H9 (cell line): ENCODE measurements around the gene JMJD1C. TPM values are rescaled to one million over a fixed set of nuclear protein-coding genes. Genes with fewer than 3 reads are reported as not detected.

Source experiments
- DNase-seq: peaks from one replicate; pipeline ENCODE4 v3.0.0-alpha.2; 2017
- H2AFZ ChIP-seq: one replicate; pipeline ENCODE4 v1.6.1; 2013; ENCODE audit warnings: mild to moderate bottlenecking, low read length, control low read depth, moderate library complexity
- H2AK5ac ChIP-seq: 2 replicates; pipeline ENCODE4 v1.6.1; 2013; ENCODE audit warnings: low read length, control low read depth, mixed read lengths; ENCODE audit not compliant: insufficient read length
- H2BK120ac ChIP-seq: one replicate; pipeline ENCODE4 v1.6.1; 2013; ENCODE audit warnings: low read depth, mild to moderate bottlenecking, low read length, control low read depth, inconsistent platforms; ENCODE audit not compliant: poor library complexity, severe bottlenecking
- H2BK12ac ChIP-seq: 2 replicates; pipeline ENCODE4 v1.6.1; 2013; ENCODE audit warnings: low read length, control low read depth, mixed read lengths, low read depth; ENCODE audit not compliant: insufficient read length
- H2BK15ac ChIP-seq: 2 replicates; pipeline ENCODE4 v1.6.1; 2013; ENCODE audit warnings: low read depth, low read length, control low read depth
- H2BK20ac ChIP-seq: one replicate; pipeline ENCODE4 v1.6.1; 2013; ENCODE audit warnings: low read depth, mild to moderate bottlenecking, low read length, control low read depth, inconsistent platforms; ENCODE audit not compliant: poor library complexity, severe bottlenecking
- H2BK5ac ChIP-seq: 2 replicates; pipeline ENCODE4 v1.6.1; 2013; ENCODE audit warnings: low read length, control low read depth, mixed read lengths; ENCODE audit not compliant: insufficient read length
- H3K14ac ChIP-seq: 2 replicates; pipeline ENCODE4 v1.6.1; 2013; ENCODE audit warnings: low read length, control low read depth; ENCODE audit not compliant: insufficient read depth
- H3K18ac ChIP-seq: 2 replicates; pipeline ENCODE4 v1.6.1; 2013; ENCODE audit warnings: low read depth, mild to moderate bottlenecking, mixed read lengths, low read length, control low read depth; ENCODE audit not compliant: insufficient read length
- H3K23ac ChIP-seq: 2 replicates; pipeline ENCODE4 v1.6.1; 2013; ENCODE audit warnings: low read length, control low read depth, mixed read lengths, low read depth; ENCODE audit not compliant: insufficient read length
- H3K23me2 ChIP-seq: 2 replicates; pipeline ENCODE4 v1.6.1; 2013; ENCODE audit warnings: low read depth, mild to moderate bottlenecking, mixed read lengths, low read length, control low read depth; ENCODE audit not compliant: insufficient read length, poor library complexity, severe bottlenecking
- H3K27ac ChIP-seq: 2 replicates; pipeline ENCODE4 v1.5.1; 2013; ENCODE audit warnings: low read length, control low read depth, mixed read lengths, low read depth; ENCODE audit not compliant: insufficient read length
- H3K27me3 ChIP-seq: 2 replicates; pipeline ENCODE4 v1.6.1; 2013; ENCODE audit warnings: low read length, control low read depth, inconsistent platforms; ENCODE audit not compliant: insufficient read depth
- H3K4ac ChIP-seq: 2 replicates; pipeline ENCODE4 v1.6.1; 2013; ENCODE audit warnings: low read depth, mild to moderate bottlenecking, control low read depth, inconsistent platforms, low read length, moderate library complexity
- H3K4me1 ChIP-seq: 2 replicates; pipeline ENCODE4 v1.6.1; 2013; ENCODE audit warnings: low read length, control low read depth, inconsistent platforms; ENCODE audit not compliant: insufficient read depth
- H3K4me2 ChIP-seq: 2 replicates; pipeline ENCODE4 v1.6.1; 2013; ENCODE audit warnings: low read length, control low read depth, mixed read lengths; ENCODE audit not compliant: insufficient read length, insufficient read depth
- H3K56ac ChIP-seq: 2 replicates; pipeline ENCODE4 v1.6.1; 2013; ENCODE audit warnings: low read depth, mild to moderate bottlenecking, mixed read lengths, low read length, control low read depth; ENCODE audit not compliant: insufficient read length
- H3K79me1 ChIP-seq: 2 replicates; pipeline ENCODE4 v1.6.1; 2013; ENCODE audit warnings: low read depth, mild to moderate bottlenecking, moderate library complexity, low read length, control low read depth, inconsistent platforms; ENCODE audit not compliant: insufficient read depth, poor library complexity, severe bottlenecking
- H3K79me2 ChIP-seq: 2 replicates; pipeline ENCODE4 v1.6.1; 2013; ENCODE audit warnings: low read length, control low read depth, inconsistent platforms; ENCODE audit not compliant: insufficient read depth
- H3K9ac ChIP-seq: 2 replicates; pipeline ENCODE4 v1.6.1; 2013; ENCODE audit warnings: low read length, control low read depth, mixed read lengths; ENCODE audit not compliant: insufficient read length; ENCODE audit errors: extremely low read depth
- H3K9me3 ChIP-seq: one replicate; pipeline ENCODE4 v1.6.1; 2013; ENCODE audit warnings: low read depth, low read length, inconsistent platforms; ENCODE audit not compliant: control insufficient read depth
- H3T11ph ChIP-seq: one replicate; pipeline ENCODE4 v1.6.1; 2013; ENCODE audit warnings: mild to moderate bottlenecking, low read length, control low read depth, inconsistent platforms
- H4K20me1 ChIP-seq: one replicate; pipeline ENCODE4 v1.6.1; 2013; ENCODE audit not compliant: control insufficient read depth, insufficient read length, insufficient read depth
- H4K5ac ChIP-seq: 2 replicates; pipeline ENCODE4 v1.6.1; 2013; ENCODE audit warnings: low read depth, mild to moderate bottlenecking, mixed read lengths, low read length, control low read depth; ENCODE audit not compliant: insufficient read length
- H4K8ac ChIP-seq: replicated peaks from 2 replicates; pipeline ENCODE4 v1.6.1; 2013; ENCODE audit warnings: low read length, control low read depth, mixed read lengths, low read depth; ENCODE audit not compliant: insufficient read length
- H4K91ac ChIP-seq: 2 replicates; pipeline ENCODE4 v1.6.1; 2013; ENCODE audit warnings: low read depth, mild to moderate bottlenecking, moderate library complexity, mixed read lengths, low read length, control low read depth; ENCODE audit not compliant: insufficient read length
- H3K27ac Mint-ChIP-seq, 3 experiments: 2 replicates in 2 of 3; 3 replicates in 1 of 3; pipeline ENCODE4 v1.8.0; 2020 to 2021; ENCODE audit warnings: mixed read lengths in 3 of 3, mild to moderate bottlenecking in 1 of 3, moderate library complexity in 1 of 3
- H3K27me3 Mint-ChIP-seq: 2 replicates; pipeline ENCODE4 v1.8.0; 2021; ENCODE audit warnings: low read depth, mild to moderate bottlenecking, moderate library complexity, mixed read lengths
- H3K36me3 Mint-ChIP-seq, 3 experiments: 2 replicates in 2 of 3; 3 replicates in 1 of 3; pipeline ENCODE4 v1.8.0; 2020 to 2021; ENCODE audit warnings: low read depth in 3 of 3, mixed read lengths in 3 of 3; ENCODE audit not compliant: insufficient read depth in 1 of 3
- H3K4me1 Mint-ChIP-seq, 2 experiments: 2 replicates each; pipeline ENCODE4 v1.8.0; 2020; ENCODE audit warnings: mixed read lengths in 2 of 2
- H3K4me3 Mint-ChIP-seq, 2 experiments: 2 replicates in 1 of 2; 3 replicates in 1 of 2; pipeline ENCODE4 v1.8.0; 2020 to 2021; ENCODE audit warnings: mild to moderate bottlenecking in 2 of 2, mixed read lengths in 2 of 2, moderate library complexity in 1 of 2
- H3K9me3 Mint-ChIP-seq, 2 experiments: 2 replicates in 1 of 2; 3 replicates in 1 of 2; pipeline ENCODE4 v1.8.0; 2020; ENCODE audit warnings: mild to moderate bottlenecking in 2 of 2, mixed read lengths in 2 of 2, moderate library complexity in 1 of 2
- WGBS: extraction: QIAGEN DNeasy Blood & Tissue Kit; methylation state at CpG from one replicate; pipeline ENCODE4 v1.1.7; 2013; ENCODE audit warnings: missing lambda C conversion rate, low lambda C conversion rate, mixed read lengths; ENCODE audit not compliant: insufficient read length; ENCODE audit errors: extremely low coverage; 5-methylcytosine and 5-hydroxymethylcytosine counted together
- total RNA-seq: library from RNA; stranded (reverse); gene quantifications from 2 replicates; pipeline ENCODE4 v1.2.1, GENCODE V29; 2021
- TF ChIP-seq, protein P1 (sequence below): fragments of 200-600 bp; sonication (generic); conservative IDR thresholded peaks from 3 replicates; pipeline ENCODE4 v1.8.0; 2021; ENCODE audit warnings: antibody characterized with exemption, mild to moderate bottlenecking

JMJD1C gene
- total RNA-seq, 1 experiment from 2014 or later: 200 TPM

DNA sequence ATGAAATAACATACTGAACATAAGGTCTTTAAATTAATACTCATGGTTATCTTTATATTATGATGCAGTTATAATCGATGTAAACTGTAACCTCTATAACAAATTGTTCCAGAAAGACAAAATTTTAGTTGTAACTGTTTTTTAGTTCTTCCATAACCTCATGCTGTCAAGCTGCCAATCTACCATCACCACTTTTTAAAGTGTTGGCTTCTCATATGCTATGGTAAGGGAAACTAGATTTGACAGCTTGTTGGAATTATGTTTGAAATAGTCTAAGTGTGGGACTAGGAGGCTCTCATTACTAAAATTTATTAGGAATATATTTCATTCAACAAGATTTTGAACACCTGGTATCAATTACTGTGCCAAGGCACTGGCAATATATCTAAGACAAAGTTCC lies 227.3 kb downstream of the JMJD1C start:
- Mint-ChIP-seq H3K4me3 (no peak overlapping the region), H3K27ac (peak overlapping the region in 1 of 3 experiments; percentile 75; a peak in 2 of 7 replicates)
- no peaks in the 10 kb centered on the region for H4K20me1 ChIP-seq

More for the DNA sequence above, 227.3 kb downstream of the JMJD1C start:
- Histone ChIP-seq H3K4ac (no peak overlapping the region), H3K9ac (no peak overlapping the region), H3K4me2 (no peak overlapping the region), H3K79me2 (peaks cover 65% of the 10 kb centered on the region), H4K91ac (no peak overlapping the region), H4K5ac (no peak overlapping the region), H4K8ac (no peak overlapping the region), H3K23me2 (no peaks in the 10 kb centered on the region), H2AK5ac (no peak overlapping the region), H3K27ac (no peak overlapping the region), H2AFZ (no peak overlapping the region), H3K79me1 (peaks cover 6% of the 10 kb centered on the region), H3K23ac (no peak overlapping the region), H3K56ac (no peak overlapping the region), H2BK5ac (no peak overlapping the region), H3K9me3 (no peaks in the 10 kb centered on the region), H3K4me1 (no peaks in the 10 kb centered on the region; the same call in 1 of the 2 replicates), H3T11ph (no peak overlapping the region), H2BK15ac (no peak overlapping the region), H2BK12ac (no peak overlapping the region), H3K14ac (no peak overlapping the region), H2BK20ac (no peak overlapping the region), H3K27me3 (no peaks in the 10 kb centered on the region), H3K18ac (no peak overlapping the region), H2BK120ac (no peak overlapping the region)
- peaks cover 28 to 36% of the 10 kb centered on the region in 2 experiments for H3K4me1 Mint-ChIP-seq
- DNase-seq: no peak
- TF ChIP-seq, protein P1, sequence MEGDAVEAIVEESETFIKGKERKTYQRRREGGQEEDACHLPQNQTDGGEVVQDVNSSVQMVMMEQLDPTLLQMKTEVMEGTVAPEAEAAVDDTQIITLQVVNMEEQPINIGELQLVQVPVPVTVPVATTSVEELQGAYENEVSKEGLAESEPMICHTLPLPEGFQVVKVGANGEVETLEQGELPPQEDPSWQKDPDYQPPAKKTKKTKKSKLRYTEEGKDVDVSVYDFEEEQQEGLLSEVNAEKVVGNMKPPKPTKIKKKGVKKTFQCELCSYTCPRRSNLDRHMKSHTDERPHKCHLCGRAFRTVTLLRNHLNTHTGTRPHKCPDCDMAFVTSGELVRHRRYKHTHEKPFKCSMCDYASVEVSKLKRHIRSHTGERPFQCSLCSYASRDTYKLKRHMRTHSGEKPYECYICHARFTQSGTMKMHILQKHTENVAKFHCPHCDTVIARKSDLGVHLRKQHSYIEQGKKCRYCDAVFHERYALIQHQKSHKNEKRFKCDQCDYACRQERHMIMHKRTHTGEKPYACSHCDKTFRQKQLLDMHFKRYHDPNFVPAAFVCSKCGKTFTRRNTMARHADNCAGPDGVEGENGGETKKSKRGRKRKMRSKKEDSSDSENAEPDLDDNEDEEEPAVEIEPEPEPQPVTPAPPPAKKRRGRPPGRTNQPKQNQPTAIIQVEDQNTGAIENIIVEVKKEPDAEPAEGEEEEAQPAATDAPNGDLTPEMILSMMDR: no peak
- H3K36me3 Mint-ChIP-seq: peaks cover 0 to 4% (median 0%) of the 10 kb centered on the region in 3 experiments; a peak in 2 of 7 replicates
- no peaks in the 10 kb centered on the region for H3K27me3 Mint-ChIP-seq
- WGBS: no CpG with 5 or more reads among the region's 1 CpG
- no peaks in the 10 kb centered on the region for H3K9me3 Mint-ChIP-seq
